ENCODE results near the gene SENP2.

The SENP2 gene

GRCh38 chr3:185625784-185626183, 39.7 kb downstream of the SENP2 start:
- no peak for TF ChIP-seq REST (IDR thresholded peaks at IDR 0.05; ENCODE audit: insufficient replicate concordance, low read depth)
- no peak for TF ChIP-seq SPI1 (IDR thresholded peaks at IDR 0.05; ENCODE audit: borderline replicate concordance, low read depth)
- no peak for TF ChIP-seq POLR2AphosphoS5 (IDR thresholded peaks at IDR 0.05; ENCODE audit: low read depth)
- no peak for TF ChIP-seq CTCF (IDR thresholded peaks at IDR 0.05; ENCODE audit: insufficient read depth, low read length)
- TF ChIP-seq GABPA (IDR thresholded peaks at IDR 0.05; ENCODE audit: low read depth), result no peak
- Histone ChIP-seq H3K27me3 (ENCODE audit: insufficient read depth, poor library complexity, severe bottlenecking) (no peaks in the 10 kb centered on the region), H3K4me3 (replicated peaks; ENCODE audit: insufficient read depth, low read length) (no peak overlapping the region), H3K27ac (replicated peaks) (no peak overlapping the region)
- no peak for DNase-seq (ENCODE audit: low read depth in 1 of 2, low spot score in 1 of 2)

- no peaks in the 10 kb centered on the region for H3K27me3 ChIP-seq (ENCODE audit: insufficient read depth, poor library complexity, severe bottlenecking)
- no peak for TF ChIP-seq SPI1 (IDR thresholded peaks at IDR 0.05; ENCODE audit: borderline replicate concordance, low read depth)
- no peak for TF ChIP-seq POLR2AphosphoS5 (IDR thresholded peaks at IDR 0.05; ENCODE audit: low read depth)
- no peak for TF ChIP-seq REST (IDR thresholded peaks at IDR 0.05; ENCODE audit: insufficient replicate concordance, low read depth)
- TF ChIP-seq CTCF (IDR thresholded peaks at IDR 0.05; ENCODE audit: insufficient read depth, low read length), result no peak
- TF ChIP-seq GABPA (IDR thresholded peaks at IDR 0.05; ENCODE audit: low read depth), result no peak
- no peak overlapping the region for H3K4me3 ChIP-seq (replicated peaks; ENCODE audit: insufficient read depth, low read length)
- DNase-seq (ENCODE audit: low read depth in 1 of 2, low spot score in 1 of 2), result no peak
- no peak overlapping the region for H3K27ac ChIP-seq (replicated peaks)
Observed at GRCh38 chr3:185629554-185630181, 43.6 kb downstream of the SENP2 start.

GRCh38 chr3:185630182-185630622, 44.1 kb downstream of the SENP2 start:
- Histone ChIP-seq H3K4me3 (replicated peaks; ENCODE audit: insufficient read depth, low read length) (no peak overlapping the region), H3K27ac (replicated peaks) (no peak overlapping the region), H3K27me3 (ENCODE audit: insufficient read depth, poor library complexity, severe bottlenecking) (no peaks in the 10 kb centered on the region)
- DNase-seq (ENCODE audit: low read depth in 1 of 2, low spot score in 1 of 2), result no peak
- TF ChIP-seq POLR2AphosphoS5 (IDR thresholded peaks at IDR 0.05; ENCODE audit: low read depth), result no peak

- DNase-seq (ENCODE audit: low read depth in 1 of 2, low spot score in 1 of 2), result no peak
- no peak for TF ChIP-seq REST (IDR thresholded peaks at IDR 0.05; ENCODE audit: insufficient replicate concordance, low read depth)
- no peak for TF ChIP-seq SPI1 (IDR thresholded peaks at IDR 0.05; ENCODE audit: borderline replicate concordance, low read depth)
- no peak for TF ChIP-seq POLR2AphosphoS5 (IDR thresholded peaks at IDR 0.05; ENCODE audit: low read depth)
- TF ChIP-seq CTCF (IDR thresholded peaks at IDR 0.05; ENCODE audit: insufficient read depth, low read length), result no peak
- H3K27me3 ChIP-seq (ENCODE audit: insufficient read depth, poor library complexity, severe bottlenecking), result no peaks in the 10 kb centered on the region
- H3K4me3 ChIP-seq (replicated peaks; ENCODE audit: insufficient read depth, low read length), result no peak overlapping the region
- no peak overlapping the region for H3K27ac ChIP-seq (replicated peaks)
Observed at GRCh38 chr3:185631108-185631507, 45.0 kb downstream of the SENP2 start.
